BJ (cell line): Measurements from ENCODE around the gene RASSF3. TPM values are rescaled to one million over a fixed set of nuclear protein-coding genes. Genes with fewer than 3 reads are reported as not detected.
A peak's percentile ranks its signal among the peaks of the same experiment; 100 is the strongest.

ENCODE experiments used
- CTCF ChIA-PET: fragments of 350-600 bp; formaldehyde crosslinking; extraction: SDS; loops from one replicate; lab custom pipeline; 2021; ENCODE audit warnings: antibody characterized with exemption, inconsistent platforms; lab: Yijun Ruan, JAX
- POLR2A ChIA-PET: fragments of 300-600 bp; sonication (Branson Sonifier 250); formaldehyde crosslinking; extraction: SDS; loops from one replicate; lab custom pipeline; 2021; ENCODE audit warnings: antibody characterized with exemption; lab: Charles Lee
- DNase-seq: peaks from one replicate; pipeline ENCODE4 v3.0.0-alpha.2; 2011; ENCODE audit warnings: low read depth
- H3K27me3 ChIP-seq: 2 replicates; pipeline ENCODE4 v1.6.0; 2011; ENCODE audit warnings: low read length; ENCODE audit not compliant: control insufficient read depth, insufficient read depth
- H3K36me3 ChIP-seq: 2 replicates; pipeline ENCODE4 v1.5.1; 2011; ENCODE audit warnings: low read length; ENCODE audit not compliant: control insufficient read depth, insufficient read depth
- H3K4me3 ChIP-seq: 2 replicates; pipeline ENCODE4 v1.5.1; 2011; ENCODE audit warnings: low read depth, mild to moderate bottlenecking, control low read depth, low read length
- CTCF ChIP-seq: IDR thresholded peaks from 2 replicates; pipeline ENCODE4 v1.5.1; 2011; ENCODE audit warnings: low read depth, mild to moderate bottlenecking, control low read depth, inconsistent platforms, low read length, moderate library complexity; ENCODE audit not compliant: insufficient read depth
- polyA plus RNA-seq: library from polyadenylated mRNA; depleted of rRNA; stranded (reverse); fragments of >200 nt; gene quantifications from 2 replicates; pipeline ENCODE4 v1.2.3, GENCODE V29; 2011

The RASSF3 gene
- polyA plus RNA-seq, 1 experiment: 27.7 TPM

GRCh38 chr12:64694130-64695040 is 84.1 kb downstream of the RASSF3 start:
- ChIA-PET POLR2A (interaction anchor here (0.6 kb wide), 1 partner anchor 1706 kb away, joined by 5 read pairs; no protein-coding TSS in a partner anchor), CTCF (interaction anchor here (0.6 to 7.9 kb wide), 5 partner anchors 40 to 149 kb away, joined by 3 to 167 read pairs (median 3); partner anchors contain the start of gene RASSF3)
- DNase-seq: no peak
- Histone ChIP-seq H3K36me3 (peaks cover 5% of the 10 kb centered on the region), H3K4me3 (no peak overlapping the region), H3K27me3 (no peaks in the 10 kb centered on the region)
- TF ChIP-seq CTCF: no peak

DNA sequence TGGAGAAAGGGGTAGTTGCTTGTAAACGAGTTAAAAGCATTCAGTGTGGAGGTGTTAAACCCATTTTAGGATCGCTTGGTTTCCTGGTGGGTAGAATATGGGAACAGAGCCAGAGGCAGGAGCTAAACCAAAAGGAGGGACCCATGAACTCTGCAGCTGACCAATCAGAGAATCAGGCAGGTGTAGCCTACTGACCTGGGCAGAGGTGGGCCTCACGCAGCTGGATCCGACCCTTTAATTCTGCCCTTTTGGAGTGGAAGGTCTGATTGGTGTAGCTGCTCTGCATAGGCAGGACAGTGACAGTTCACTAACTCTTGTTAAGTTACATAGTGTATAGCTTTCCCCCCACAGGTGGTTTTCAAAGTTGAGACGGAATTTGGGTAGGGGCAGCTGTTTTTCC is 85.3 kb downstream of the RASSF3 start:
- peaks cover 5% of the 10 kb centered on the region for H3K36me3 ChIP-seq
- POLR2A ChIA-PET: no interaction called here
- H3K27me3 ChIP-seq: no peaks in the 10 kb centered on the region
- no peak for TF ChIP-seq CTCF
- DNase-seq: no peak
- CTCF ChIA-PET: interaction anchor here (0.6 to 7.9 kb wide), 7 partner anchors 70 to 433 kb away, joined by 3 to 167 read pairs (median 3); no protein-coding TSS in a partner anchor
- no peak overlapping the region for H3K4me3 ChIP-seq

DNA sequence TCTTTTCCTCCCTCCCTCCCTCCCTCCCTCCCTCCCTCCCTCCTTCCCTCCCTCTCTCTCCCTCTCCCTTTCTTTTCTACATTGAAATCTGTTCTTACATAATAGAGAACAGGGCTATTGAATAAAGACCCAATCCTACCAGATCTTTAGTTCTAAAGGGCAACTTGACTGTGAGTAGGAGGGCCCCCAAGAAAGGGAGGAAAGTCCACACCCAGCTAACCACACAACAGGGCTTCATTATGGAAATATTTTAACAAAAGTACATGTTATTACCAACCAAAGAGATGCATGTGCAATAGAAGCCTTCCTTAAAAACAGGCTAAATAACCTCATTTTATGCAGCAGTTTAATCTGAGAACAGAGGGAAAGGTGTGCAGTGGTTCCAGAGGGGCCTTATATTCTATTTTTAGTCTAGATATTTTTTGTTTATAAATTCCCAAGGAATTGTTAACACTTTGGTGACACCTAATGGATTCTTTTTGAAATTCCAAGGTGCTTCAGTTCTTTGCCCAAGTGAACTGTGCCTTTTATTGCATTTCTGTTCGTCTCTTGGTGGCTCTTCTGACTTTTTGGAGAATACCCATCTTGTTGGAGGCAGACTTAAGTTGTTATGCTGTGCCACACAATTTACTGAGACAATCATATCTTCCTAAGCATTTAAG is 85.9 kb downstream of the RASSF3 start:
- no peaks in the 10 kb centered on the region for H3K27me3 ChIP-seq
- CTCF ChIA-PET: interaction anchor here (0.6 to 7.9 kb wide), 14 partner anchors 10 to 434 kb away, joined by 3 to 167 read pairs (median 4); no protein-coding TSS in a partner anchor
- peaks cover 5% of the 10 kb centered on the region for H3K36me3 ChIP-seq
- TF ChIP-seq CTCF: peak; percentile 27; the same call in 1 of the 2 replicates
- DNase-seq: no peak
- POLR2A ChIA-PET: no interaction called here
- no peak overlapping the region for H3K4me3 ChIP-seq

DNA sequence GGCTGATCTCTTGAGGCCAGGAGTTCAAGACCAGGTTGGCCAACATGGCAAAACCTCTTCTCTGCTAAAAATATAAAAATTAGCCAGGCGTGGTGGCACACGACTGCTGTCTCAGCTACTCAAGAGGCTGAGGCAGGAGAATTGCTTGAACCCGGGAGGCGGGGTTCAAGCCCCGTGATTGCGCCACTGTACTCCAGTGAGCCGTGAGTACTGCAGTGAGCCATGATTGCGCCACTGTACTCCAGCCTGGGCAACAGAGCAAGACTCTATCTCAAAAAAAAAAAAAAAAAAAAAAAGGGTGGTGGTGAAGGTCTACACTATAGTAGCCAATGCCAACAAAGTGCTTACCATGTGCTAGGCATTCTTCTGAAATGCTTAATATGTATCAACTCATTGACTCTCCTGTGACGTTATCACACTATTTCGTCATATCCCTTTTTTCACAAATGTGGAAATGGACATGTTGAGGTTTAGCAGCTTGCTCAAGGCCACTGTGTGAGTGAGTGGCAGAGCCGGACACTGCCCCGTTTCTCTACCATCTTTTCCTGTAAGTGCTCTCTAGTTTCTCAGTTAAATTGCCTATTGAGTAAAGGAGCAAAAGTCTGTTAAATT is 89.3 kb downstream of the RASSF3 start:
- H3K36me3 ChIP-seq: peaks cover 5% of the 10 kb centered on the region
- CTCF ChIA-PET: interaction anchor here (0.9 to 2.7 kb wide), 3 partner anchors 16 to 152 kb away, joined by 3 to 12 read pairs (median 4); no protein-coding TSS in a partner anchor
- DNase-seq: no peak
- POLR2A ChIA-PET: no interaction called here
- TF ChIP-seq CTCF: no peak
- H3K4me3 ChIP-seq: no peak overlapping the region
- no peaks in the 10 kb centered on the region for H3K27me3 ChIP-seq
